ENCODE data around the gene ATP1B1.

- TF ChIP-seq EZH2 (IDR thresholded peaks at IDR 0.05; ENCODE audit: borderline replicate concordance, insufficient read depth, low read depth, low read length, poor library complexity, severe bottlenecking): no peak
- no peak for TF ChIP-seq CTCF (IDR thresholded peaks at IDR 0.05)
Measured at GRCh38 chr1:169160845-169161495, 54.5 kb downstream of the ATP1B1 start.
